ENCODE results near the gene LIG1. TPM values are rescaled to one million over a fixed set of nuclear protein-coding genes. Genes with fewer than 3 reads are reported as not detected.

LIG1 gene
- total RNA-seq = 10 to 100 TPM; 69.7 to 73.3 TPM
- polyA plus RNA-seq (ENCODE audit: insufficient read depth, low read depth, low replicate concordance) = 51.9 TPM
- long read RNA-seq, donor 1, transcript LIG1-201 (28 exons, 3,384 nt) = major isoform, 6 of 6 reads
- long read RNA-seq, donor 1, partial matches to known transcripts = 0 of 6 reads
- long read RNA-seq, donor 1, other reads (novel, unspliced or antisense) = 0 of 6 reads
- long read RNA-seq, donor 2, partial matches to known transcripts = 0 of 1 reads
- long read RNA-seq, donor 2, other reads (novel, unspliced or antisense) = 0 of 1 reads

DNA sequence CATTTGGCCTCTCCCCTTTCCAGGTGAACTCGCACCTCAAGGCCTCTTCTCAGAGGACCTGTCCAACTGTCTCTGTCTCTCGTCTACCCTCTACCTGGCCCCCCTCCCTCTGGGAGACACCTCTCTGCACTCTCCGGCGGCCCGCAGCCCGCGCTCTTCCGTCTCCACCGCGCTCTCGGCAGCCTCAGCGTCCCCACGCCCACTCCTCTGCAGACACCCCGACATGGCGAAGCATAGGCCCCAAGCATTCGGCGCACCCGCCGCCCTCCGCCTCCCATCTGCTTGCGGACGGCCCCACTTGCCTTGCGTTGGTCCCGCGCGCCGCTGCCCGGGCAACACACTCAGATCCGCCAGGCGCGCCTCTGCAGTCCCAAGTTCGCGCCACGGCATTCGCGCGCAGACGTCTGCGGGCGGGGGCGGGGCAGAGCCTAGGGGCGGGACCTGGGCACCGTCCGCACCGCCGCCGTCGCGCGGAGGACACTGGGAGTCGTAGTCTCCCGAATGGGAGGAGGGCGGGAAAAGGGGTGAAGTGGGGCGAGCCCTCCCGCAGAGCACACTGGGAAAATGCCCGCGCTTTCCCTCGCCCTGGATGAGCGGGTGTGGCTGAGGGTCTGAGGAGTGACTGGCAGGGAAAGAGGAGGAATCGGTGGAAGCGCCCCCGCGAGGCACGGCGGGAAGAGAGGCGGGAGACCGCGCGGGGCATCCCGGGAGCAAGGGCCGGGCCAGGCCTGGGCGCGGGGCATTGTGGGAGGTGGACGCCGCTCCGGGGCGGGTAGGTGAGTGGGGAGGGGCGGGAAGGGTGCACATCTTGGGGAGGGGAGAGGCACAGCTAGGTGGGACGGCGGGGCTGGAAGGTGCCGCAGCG, at the start of gene LIG1, which contains the start of gene ZSWIM9:
TSS of gene LIG1 (minus strand) at position 406 of the 865 bp plus-strand sequence. CDS start 4,778 bp downstream, outside the sequence.
TSS of gene ZSWIM9 (plus strand) at position 742 of the 865 bp plus-strand sequence. CDS start 1,123 bp downstream, outside the sequence.
- 1% methylated on average over 51 to 82 of the region's 82 CpGs for WGBS, 2 donors
- intact Hi-C loops (cut with DNase I; ENCODE audit: low total_unique reads) = no loop called here
- DNase-seq = peak; percentile 94
- no peaks in the 10 kb centered on the region for H3K36me3 ChIP-seq (ENCODE audit: low read depth, missing control alignments)
- H3K27me3 ChIP-seq = no peaks in the 10 kb centered on the region
- no peaks in the 10 kb centered on the region for H3K9me3 ChIP-seq
- H3K4me1 ChIP-seq = peaks cover 7% of the 10 kb centered on the region
- H3K27ac ChIP-seq = peak within 1 kb of the TSS; percentile 89 to 91
- peak within 1 kb of the TSS; percentile 73 to 75 for H3K4me3 ChIP-seq
- TF ChIP-seq POLR2A (IDR thresholded peaks at IDR 0.05) = no peak
- TF ChIP-seq, protein P1, sequence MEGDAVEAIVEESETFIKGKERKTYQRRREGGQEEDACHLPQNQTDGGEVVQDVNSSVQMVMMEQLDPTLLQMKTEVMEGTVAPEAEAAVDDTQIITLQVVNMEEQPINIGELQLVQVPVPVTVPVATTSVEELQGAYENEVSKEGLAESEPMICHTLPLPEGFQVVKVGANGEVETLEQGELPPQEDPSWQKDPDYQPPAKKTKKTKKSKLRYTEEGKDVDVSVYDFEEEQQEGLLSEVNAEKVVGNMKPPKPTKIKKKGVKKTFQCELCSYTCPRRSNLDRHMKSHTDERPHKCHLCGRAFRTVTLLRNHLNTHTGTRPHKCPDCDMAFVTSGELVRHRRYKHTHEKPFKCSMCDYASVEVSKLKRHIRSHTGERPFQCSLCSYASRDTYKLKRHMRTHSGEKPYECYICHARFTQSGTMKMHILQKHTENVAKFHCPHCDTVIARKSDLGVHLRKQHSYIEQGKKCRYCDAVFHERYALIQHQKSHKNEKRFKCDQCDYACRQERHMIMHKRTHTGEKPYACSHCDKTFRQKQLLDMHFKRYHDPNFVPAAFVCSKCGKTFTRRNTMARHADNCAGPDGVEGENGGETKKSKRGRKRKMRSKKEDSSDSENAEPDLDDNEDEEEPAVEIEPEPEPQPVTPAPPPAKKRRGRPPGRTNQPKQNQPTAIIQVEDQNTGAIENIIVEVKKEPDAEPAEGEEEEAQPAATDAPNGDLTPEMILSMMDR (IDR thresholded peaks at IDR 0.05) = peak in 1 of 3 experiments; percentile 19

DNA sequence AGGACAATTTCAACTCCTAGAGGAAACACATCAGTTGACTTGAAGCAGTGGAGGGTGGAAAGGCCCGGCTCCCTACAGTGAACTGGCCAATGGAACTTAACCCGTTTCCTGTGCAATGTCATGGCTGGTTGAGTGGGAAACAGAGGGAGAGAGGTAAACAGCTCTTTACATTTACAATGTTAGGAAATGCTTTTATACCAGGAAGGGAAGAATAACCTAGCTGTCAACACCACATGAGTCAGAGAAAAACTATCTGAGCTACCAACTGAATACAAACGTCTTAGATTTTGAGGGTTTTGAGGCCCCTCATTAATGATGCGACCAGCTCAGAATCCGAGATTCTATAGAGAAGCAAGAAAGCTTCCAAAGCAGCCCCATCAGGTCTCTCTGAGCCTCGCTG, 48.9 kb upstream of the LIG1 start:
- no peak for DNase-seq
- no peaks in the 10 kb centered on the region for H3K36me3 ChIP-seq (ENCODE audit: low read depth, missing control alignments)
- 80 to 85% methylated on average over 6 of the region's 6 CpGs for WGBS, 2 donors

DNA sequence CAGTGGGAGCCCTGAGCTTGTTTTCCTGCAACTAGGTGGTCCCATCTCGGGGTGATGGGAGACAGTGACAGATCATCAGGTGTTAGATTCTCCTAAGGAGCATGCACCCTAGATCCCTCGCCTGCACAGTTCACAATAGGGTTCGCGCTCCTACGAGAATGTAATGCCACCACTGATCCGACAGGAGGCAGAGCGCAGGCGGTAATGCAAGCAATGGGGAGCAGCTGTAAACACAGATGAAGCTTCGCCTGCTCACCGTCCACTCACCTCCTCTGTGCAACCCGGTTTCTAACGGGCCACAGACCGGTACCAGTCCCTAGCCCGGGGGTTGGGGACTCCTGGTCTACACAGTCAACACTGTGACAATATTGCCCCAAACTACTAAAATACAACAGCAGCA, 46.8 kb upstream of the LIG1 start:
- H3K4me3 ChIP-seq = no peak overlapping the region
- no peak for DNase-seq
- TF ChIP-seq POLR2A (IDR thresholded peaks at IDR 0.05) = no peak
- TF ChIP-seq, protein P1 (IDR thresholded peaks at IDR 0.05) = no peak
- peaks cover 6% of the 10 kb centered on the region for H3K4me1 ChIP-seq
- intact Hi-C loops (cut with DNase I; ENCODE audit: low total_unique reads) = no loop called here
- no peak overlapping the region for H3K27ac ChIP-seq
- no peaks in the 10 kb centered on the region for H3K36me3 ChIP-seq (ENCODE audit: low read depth, missing control alignments)
- H3K9me3 ChIP-seq = no peaks in the 10 kb centered on the region
- H3K27me3 ChIP-seq = no peaks in the 10 kb centered on the region
- 86 to 92% methylated on average over 14 of the region's 14 CpGs for WGBS, 2 donors

More for the DNA sequence above, 48.9 kb upstream of the LIG1 start:
- intact Hi-C loops (cut with DNase I; ENCODE audit: low total_unique reads) = no loop called here
- peaks cover 6% of the 10 kb centered on the region for H3K4me1 ChIP-seq
- H3K27ac ChIP-seq = peak overlapping the region in 1 of 2 donors; percentile 44
- no peaks in the 10 kb centered on the region for H3K27me3 ChIP-seq
- H3K4me3 ChIP-seq = no peak overlapping the region
- TF ChIP-seq, protein P1 (IDR thresholded peaks at IDR 0.05) = no peak
- TF ChIP-seq POLR2A (IDR thresholded peaks at IDR 0.05) = no peak
- H3K9me3 ChIP-seq = no peaks in the 10 kb centered on the region

DNA sequence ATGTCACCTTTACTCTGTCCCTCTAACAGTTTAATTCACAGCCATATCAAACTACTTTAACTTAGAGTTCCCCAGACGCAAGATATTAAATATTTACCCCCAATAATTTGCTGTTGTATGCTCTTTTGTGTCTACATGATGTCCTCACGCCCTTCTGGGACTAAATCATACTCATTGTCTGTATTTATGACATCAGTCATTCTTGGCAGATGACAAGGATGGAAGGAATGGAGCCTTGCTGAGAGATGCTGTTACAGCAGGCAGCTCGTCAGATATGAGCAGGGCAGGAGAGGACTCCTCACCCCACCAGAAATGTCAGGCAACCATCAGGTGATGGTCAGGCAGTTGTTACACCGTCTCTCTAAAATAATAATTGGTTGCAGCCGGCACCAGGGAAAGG, 43.8 kb upstream of the LIG1 start:
- no peak overlapping the region for H3K4me3 ChIP-seq

More for the DNA sequence above, 43.8 kb upstream of the LIG1 start:
- no peaks in the 10 kb centered on the region for H3K27me3 ChIP-seq
- no peak for DNase-seq
- no peaks in the 10 kb centered on the region for H3K36me3 ChIP-seq (ENCODE audit: low read depth, missing control alignments)
- H3K9me3 ChIP-seq = no peaks in the 10 kb centered on the region
- intact Hi-C loops (cut with DNase I; ENCODE audit: low total_unique reads) = no loop called here
- no peak overlapping the region for H3K27ac ChIP-seq
- 72 to 78% methylated on average over 5 of the region's 5 CpGs for WGBS, 2 donors
- no peak for TF ChIP-seq POLR2A (IDR thresholded peaks at IDR 0.05)
- TF ChIP-seq, protein P1 (IDR thresholded peaks at IDR 0.05) = no peak
- no peaks in the 10 kb centered on the region for H3K4me1 ChIP-seq
